Stromal cell of bone marrow (primary cell): ENCODE measurements around the gene SLC6A5.

ENCODE experiments used
- DNase-seq: peaks from one replicate; pipeline ENCODE4 v3.0.0-alpha.2; 2012; ENCODE audit warnings: low read depth

Gene SLC6A5

DNA sequence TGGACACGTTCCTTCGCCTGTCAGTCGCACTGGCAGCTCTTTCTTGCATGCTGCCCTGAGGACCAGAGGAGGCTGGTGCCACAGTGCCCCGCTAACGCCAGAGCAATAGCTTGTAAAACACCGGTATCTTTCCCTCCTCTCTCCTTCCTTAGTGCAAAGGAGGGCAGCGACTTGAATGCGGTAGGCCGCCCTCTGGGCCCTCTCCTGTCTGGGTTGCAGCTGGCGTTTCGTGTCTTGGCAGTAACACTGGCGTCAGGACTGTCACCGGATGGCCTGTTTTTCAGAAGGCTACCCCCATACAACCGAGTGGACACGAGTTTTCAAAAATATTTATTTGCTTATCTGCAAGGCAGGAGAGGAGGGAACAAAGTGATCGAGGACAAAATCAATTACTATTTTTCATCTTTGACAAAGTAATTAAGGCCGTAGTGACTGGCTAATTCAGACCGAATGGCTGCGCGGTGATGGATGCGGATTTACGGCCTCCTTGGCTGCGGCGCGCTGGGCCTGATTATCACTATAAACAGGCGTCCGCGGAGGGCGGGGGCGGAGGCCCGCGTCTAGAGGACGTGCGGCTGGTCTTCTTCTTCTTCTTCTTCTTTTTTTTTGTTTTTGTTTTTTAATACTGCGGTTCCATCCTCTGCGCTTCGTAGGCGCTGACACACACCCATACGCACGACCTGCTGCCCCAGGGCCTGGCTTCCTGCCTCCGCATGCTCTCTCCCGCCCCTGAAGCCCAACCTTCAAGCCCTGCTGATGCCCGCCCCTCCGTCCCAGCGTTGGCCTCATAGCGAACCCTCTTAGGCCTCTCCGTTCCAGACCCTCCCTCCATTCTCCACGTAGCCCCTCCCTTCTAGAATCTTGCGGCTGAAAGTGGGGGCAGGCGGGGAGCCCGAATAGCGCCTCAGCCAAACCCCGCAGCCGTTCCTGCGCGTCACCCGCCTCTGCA, 2.9 kb upstream of the SLC6A5 start:
- DNase-seq: no peak

DNA sequence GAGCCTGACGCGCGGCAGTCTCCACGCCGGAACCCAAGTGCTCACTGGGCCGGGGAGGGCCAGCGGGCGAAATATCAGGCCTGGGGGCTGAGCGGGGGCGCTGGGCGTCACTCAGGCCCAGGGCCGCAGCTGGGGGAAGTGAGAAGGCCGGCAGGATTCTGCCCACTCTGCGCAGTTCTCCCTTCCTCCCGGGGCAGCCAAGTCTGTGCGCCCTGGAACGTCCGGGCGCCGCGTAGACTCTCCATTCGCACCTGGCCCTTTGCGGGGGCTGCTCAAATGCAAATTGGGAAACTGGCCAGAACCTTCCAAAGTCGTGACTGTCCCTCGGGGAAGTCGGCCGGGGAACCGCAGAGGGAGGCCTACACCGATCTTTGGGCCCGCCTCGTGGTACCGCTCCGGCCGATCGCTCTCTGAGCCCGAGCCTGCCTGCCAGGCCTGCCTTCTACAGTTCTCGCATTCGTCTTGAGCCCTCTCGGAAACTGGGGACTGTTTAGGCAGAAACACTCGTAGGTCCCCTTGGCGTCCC, 2.2 kb upstream of the SLC6A5 start:
- no peak for DNase-seq

DNA sequence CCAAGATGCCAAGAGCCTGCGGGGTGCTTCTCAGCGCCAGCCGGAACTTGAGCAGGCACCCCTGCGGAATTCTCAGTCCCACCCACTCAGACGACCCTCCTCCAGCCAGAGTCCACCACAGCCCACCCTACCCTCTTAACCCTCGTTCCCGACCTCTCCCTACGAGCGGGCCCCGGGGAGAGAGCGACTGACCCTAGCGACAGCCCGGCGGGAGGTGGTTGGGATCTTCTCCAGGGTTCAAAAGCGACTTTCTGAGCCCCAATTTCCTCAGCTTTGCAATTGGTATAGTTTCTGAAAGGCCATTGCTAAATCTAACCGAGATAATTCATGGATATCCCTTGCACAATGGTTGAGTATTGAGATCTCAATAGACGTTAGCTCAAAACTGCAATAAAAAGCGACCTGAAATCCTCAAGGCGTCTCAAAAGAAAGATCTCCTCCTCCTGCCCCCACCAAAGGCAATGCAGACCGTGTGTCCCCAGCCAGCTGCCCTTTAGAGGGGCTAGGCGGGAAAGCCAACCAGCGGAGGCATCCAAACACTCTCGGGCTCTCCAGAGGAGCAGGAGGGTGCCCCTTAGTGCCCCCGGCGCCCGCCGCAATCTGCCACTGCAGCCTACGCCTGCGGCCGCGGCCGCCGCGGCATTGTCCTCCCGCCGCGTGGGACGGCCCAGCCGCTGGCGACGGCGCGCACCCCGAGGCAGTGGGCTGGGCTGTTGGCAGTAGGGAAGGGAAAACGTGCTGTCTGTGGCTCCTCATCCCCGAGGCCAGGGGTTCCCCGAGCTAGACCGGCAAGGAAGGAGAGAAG, 1.5 kb upstream of the SLC6A5 start:
- DNase-seq: no peak

DNA sequence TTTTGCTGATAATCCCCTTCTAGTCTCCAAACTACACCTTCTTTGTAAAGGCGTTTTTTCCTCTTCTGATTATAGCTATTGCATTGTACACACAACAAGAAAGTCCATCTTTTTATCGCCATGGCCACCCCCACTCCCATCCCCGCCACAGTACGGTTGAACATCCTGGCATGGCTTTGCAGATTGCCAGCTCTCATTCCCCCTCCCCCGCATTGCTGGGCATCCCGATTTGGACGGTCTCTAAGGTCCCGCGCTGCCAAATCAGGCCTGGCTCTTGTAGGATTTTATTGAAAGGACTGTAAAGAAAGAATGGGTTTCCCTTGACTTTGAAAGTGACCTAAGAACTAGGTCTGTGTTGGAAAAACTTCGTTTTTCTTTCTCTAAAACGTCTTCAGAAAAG, 916 bp upstream of the SLC6A5 start:
- DNase-seq: no peak

DNA sequence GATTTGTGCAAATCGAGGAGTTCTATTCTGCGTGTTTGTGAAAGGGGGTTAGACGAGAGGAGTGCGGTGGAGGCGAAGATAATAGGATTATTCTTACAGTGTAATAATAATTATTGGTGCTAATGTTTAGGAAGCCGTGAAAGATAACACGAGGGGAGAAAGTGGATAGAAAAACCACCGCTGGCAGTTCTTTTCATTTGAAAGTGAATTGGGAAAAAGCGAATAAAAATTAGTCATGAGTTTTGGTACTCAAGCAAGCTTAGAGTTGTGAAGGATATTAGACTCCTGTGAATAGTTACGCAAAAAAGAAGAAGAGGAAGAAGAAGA, 575 bp downstream of the SLC6A5 start:
- no peak for DNase-seq

DNA sequence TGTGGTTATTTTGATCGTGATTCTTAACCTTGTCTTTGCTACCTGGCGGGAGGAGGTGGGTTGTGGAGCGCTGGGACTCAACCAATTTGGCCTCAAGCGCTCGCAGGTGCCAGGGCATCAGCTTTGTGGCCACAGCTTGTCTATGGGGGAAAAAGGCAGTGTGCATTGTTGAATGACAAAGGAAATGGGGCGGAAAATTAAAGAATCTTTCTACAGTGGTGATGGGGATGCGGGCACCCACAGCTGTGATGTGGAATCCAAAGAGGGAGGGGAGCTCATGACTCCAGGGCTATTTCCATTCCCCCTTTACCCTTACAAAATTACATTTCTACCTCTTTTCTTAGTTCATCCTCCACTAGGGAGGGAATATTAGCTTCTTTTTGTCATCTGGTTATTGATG, 1.1 kb downstream of the SLC6A5 start:
- no peak for DNase-seq

DNA sequence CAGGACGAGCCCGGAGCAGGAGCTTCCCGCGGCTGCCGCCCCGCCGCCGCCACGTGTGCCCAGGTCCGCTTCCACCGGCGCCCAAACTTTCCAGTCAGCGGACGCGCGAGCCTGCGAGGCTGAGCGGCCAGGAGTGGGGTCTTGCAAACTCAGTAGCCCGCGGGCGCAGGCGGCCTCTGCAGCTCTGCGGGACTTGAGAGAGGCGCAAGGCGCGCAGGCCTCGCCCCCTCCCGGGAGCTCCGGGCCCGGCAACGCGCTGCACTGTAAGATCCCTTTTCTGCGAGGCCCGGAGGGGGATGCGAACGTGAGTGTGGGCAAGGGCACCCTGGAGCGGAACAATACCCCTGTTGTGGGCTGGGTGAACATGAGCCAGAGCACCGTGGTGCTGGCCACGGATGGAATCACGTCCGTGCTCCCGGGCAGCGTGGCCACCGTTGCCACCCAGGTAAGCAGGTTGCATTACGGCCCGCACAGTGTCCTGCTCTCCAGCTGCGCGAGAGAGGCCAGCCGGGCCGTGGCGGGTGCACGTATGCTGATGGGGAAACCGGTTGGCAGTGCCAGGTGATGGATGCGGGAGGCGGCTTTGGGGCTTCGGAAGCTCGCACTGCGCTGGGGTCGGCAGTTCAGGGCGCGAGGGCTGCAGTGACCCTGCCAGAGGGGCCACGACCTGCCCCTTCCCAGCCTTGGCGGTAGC, 2.0 kb downstream of the SLC6A5 start:
- DNase-seq: no peak

DNA sequence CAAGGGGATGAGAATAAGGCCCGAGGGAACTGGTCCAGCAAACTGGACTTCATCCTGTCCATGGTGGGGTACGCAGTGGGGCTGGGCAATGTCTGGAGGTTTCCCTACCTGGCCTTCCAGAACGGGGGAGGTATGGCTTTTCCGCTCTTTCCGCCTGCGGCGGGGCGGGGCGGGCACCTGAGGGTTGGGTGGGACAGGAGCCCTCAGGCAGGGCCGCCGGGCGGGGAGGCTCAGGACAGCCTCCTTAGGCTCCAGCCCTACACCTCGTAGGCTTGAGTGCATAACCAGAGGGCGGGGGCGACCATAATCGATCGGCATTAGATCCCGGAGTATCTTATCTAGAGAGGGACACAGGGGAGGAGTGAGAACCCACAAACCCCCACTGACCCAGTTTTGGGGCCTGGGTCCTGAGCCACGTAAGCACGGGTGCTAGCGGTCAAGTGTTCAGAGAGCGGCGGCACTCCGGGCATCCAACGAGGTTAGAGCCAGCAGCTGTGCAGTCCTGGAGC, 4.9 kb downstream of the SLC6A5 start:
- no peak for DNase-seq

DNA sequence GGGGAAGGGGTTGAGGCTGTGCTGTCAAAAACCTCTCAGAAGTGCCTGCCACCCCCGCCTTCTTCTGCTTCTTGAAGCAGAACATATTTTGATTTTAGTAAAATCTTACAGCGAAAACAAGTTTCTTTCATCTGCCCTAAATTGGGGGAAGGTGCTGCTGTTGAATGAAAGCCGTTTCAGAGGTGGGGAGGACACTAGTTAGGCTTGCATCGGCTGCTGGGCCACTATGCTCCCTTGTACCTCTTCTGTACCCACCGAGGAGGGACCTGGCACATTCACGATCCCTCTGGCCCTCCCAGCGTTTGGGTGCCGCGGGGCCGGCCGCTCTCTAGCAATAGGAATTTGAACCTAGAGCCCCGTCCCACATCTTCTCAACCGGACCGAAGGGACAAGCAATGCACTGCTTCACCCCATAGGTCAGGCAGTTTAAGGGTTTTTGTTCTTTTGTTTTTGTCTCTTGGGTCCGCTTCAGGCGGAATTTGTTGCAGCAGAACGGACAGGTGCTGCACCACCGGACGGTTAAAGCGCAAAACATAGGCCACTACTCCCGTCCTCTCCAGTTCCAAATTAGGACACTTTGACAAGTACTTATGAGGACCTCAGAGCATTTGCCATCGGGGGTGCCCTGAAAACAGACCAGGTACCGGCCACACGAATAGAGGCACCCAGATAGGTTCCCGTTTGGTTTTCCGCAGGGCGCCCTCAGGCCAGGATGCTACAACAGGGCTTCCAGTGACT, 5.6 kb downstream of the SLC6A5 start:
- DNase-seq: no peak

DNA sequence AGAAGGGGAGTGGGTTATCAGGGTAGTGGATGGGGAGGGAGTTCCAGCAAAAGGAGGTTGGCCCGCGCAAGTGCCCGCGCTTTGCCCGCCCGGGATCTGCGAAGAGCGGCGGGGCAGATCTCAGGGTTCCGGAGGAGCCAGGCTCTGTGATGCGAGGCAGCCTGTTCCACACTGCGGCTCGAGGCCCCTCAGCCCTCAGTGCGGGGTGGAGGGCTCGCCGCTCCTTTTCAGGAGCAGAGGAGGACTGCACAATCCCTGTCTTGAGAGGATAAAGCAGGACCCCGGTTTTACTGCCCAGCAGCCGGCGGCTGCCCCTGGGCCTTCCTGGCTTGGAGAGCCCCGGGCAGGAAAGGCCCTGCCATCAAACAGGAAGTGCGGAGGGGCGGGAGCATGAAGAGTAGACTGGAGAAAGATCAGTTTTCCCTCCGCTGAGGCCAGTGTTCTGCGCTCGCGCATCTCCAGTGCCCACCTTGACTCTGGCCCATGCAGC, 6.2 kb downstream of the SLC6A5 start:
- no peak for DNase-seq

DNA sequence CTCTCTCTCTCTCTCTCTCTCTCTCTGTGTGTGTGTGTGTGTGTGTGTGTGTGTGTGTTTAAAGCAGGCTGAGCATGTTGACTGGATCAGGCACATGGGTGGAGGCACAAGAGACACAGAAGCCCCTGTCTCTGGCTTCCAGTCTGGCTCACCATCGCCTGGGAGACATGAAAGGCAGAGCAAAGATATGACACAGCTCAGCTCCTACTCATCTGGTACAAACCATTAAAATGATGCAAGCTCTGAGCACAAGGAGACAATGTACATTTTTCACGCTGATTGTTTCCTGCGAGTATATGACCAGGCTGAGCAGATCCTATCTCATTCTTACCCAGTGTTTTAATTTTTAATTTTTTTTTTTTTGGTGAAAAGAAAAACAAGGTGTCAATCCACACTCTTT, 9.5 kb downstream of the SLC6A5 start:
- DNase-seq: no peak

DNA sequence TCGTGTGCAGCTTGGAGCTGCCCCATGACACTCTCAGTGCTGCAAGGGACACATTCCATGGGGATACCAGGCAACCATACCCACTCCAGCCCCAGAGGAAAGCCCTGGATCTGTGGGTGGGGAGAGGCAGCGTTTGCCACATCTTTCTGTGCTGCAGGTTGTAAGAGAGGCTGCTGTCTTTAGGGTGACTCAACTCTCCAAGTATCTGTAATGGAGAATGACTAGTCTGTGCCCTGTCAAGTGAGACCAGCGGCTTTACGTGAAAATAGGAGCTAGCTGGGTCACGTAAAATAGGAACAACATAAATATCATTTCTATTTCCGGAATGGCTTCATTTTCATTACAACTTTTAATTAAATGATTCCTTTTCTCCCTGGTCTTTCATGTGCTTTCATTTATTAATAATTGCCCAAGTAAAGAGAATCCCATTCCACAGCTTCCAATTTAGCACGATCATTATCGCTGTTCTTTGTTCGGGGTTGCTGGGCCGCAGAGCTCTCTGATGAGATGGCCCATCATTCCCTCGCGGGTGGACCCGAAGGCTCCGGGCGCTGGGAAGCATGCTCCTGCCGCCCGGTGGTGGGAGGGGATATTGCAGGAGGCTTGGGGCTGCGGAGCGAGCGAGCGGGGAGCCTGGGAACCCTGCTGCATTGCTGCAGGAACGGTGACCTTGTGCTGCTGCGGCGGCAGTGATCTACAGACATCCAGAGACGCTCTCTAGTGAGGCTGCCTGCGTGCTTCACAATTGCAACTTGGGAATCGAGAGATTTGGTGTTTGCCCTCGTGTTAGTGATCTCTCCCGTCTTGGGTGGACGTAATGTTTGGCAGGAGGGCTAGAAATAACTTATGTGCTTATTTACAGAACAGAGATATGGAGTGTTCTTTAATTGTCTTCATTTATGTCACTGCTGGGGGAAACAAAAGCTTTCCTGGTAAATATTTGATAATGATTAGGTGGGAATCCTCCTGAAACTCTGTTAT, 10.6 kb downstream of the SLC6A5 start:
- peak; percentile 15 for DNase-seq

DNA sequence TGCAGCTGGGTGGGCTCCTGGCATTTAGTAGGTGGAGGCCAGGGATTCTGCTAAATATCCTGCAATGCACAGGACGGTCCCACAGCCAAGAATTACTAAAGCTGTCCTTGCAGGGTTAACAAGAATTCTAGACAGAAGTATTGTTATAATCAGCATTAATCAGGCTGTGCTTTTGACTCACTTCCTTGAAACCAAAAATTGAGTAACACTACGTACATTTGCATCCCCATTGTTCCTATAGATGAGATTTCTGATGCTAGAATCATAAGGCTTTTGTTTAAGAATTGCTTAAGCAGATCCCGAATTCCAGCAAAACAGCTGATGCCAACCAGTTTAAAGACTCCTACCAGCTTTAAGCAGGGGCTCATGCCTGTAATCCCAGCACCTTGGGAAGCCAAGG, 11.4 kb downstream of the SLC6A5 start:
- DNase-seq: no peak

DNA sequence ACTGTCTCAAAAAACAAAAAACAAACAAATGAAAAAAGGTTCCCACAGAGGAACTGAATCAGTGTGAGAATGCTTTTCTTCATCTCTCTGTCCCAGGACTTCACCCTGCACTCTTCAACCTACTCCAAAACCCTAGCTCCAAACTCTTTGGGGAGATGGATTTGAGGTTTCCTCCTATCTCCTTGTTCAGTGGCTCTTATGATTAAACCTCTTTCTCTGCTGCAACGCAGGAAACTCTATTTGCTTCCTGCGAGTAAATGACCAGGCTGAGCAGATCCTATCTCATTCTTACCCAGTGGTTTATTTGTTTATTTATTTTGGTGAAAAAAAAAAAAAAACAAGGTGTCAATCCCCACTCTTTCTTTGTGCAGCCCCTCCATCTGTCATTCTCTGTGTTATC, 12.0 kb downstream of the SLC6A5 start:
- DNase-seq: no peak

DNA sequence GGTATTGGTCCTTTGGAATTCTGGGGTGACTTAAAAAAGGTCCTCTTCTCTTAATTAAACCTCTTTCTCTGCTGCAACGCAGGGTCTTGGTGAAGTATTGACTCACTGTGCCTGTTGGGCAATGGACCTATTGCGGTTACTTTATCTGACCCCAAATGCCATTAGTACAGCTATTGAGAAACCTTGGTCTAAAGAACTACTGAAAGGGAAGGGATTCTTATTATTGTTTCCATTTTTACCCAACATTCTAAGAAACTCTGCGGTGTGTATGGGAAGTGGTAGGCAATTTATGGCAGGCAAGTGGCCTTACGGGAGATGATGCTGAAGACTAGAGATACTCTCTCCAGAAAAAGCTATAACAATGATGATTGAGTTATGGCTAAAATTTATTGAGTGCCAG, 12.5 kb downstream of the SLC6A5 start:
- no peak for DNase-seq

DNA sequence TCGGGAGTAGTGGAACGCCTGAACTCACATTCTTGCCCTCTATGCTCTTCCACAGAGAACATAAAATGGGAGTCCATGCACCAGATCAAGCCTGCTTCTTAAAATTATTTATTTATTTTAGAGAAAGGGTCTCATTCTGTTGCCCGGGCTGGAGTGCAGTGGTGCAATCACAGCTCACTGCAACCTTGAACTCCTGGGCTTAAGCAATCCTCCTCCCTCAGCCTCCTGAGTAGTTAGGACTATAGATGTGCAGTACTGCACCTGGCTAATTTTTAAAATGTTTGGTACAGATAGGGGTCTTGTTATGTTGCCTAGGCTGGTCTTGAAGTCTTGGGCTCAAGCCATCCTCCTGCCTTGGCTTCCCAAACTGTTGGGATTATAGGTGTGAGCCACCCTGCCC, 13.0 kb downstream of the SLC6A5 start:
- no peak for DNase-seq

DNA sequence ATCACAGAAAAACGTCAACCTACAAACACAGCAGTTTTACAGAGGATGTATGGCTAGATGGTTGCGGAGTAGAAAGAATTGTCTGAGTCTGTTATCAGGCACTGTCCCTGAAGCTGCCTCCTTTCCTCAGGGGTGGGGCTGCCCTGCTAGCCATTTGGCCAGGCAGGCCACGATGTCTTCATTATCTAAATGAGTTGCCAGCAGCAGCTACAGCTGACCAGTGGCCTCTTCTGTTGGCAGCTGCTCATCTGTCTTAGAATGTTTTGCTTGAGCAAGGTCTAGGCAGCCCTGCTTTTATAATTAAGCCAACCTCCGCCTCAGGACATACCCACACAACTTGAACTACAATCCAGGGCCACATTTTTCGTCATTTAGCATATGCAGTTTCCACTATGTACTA, 17.5 kb downstream of the SLC6A5 start:
- DNase-seq: no peak

DNA sequence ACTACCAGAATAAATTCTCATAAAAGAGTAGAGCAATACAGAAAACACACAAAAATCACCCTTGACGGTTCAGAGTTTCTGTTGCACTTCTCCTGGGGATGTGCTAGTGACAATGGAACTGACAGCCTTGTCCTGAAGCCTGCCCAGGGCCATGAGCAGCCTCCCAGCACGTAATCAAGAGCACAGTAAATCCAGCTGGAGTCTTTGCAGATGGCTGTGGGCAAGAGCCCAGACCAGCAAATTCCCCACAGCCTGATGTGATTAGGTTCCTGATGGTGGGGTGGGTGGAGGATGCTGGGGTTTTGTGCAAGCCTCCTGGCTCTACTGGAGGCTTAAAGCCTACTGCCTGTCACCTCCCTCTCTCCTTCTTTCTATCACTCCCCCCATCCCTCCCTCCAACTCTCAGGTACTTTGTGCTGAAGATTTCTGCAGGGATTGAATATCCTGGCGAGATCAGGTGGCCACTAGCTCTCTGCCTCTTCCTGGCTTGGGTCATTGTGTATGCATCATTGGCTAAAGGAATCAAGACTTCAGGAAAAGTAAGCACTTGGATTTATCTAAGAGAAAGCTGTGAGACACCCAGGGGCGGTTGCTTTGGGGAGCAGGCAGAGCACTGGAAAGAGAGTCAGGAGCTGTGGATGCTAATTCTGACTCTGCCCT, 18.1 kb downstream of the SLC6A5 start:
- DNase-seq: no peak

DNA sequence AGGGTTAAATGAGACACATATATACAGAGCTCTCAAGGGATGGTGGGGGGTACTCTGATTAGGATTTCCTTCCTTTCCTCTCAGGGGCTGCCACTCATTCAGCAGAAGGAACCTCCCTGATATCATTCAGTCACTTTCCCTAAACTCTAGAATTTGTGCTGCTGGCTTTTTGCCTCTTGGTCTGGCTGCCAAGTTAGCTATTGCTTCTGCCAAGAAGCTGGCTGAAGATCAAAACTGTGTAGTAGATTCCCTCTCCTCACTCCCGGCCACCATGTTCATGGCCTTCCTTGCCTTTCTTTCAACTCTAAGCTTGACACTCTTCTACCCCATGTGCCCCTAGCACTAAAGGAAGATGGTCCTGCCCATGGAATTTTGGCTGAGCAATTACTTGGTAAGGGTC, 18.7 kb downstream of the SLC6A5 start:
- DNase-seq: no peak

DNA sequence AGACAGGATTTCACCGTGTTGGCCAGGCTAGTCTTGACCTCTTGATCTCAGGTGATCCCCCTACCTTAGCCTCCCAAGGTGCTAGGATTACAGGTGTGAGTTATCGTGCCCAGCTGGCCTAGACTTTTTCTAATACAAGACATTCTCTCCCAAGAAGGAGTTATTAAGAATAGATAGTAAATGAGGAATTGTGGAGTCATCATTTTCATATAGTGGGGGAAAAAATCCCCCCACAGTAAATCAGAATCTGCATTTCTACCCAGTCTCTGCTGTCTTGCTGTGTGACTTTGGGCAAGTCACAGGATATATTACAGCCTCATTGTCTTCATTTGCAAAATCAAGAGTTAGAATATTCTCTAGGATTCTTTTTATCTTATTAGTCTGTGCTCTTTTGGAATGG, 21.6 kb downstream of the SLC6A5 start:
- DNase-seq: no peak
